GM21737 (cell line): ENCODE measurements around the gene RNF113B.

Experiments used
- ATAC-seq: cut with Tn5 transposase; IDR thresholded peaks from one replicate; pipeline ENCODE4 v1.9.1; 2021; ENCODE audit warnings: mild to moderate bottlenecking, moderate library complexity; ENCODE audit not compliant: unreplicated experiment

Gene RNF113B

DNA sequence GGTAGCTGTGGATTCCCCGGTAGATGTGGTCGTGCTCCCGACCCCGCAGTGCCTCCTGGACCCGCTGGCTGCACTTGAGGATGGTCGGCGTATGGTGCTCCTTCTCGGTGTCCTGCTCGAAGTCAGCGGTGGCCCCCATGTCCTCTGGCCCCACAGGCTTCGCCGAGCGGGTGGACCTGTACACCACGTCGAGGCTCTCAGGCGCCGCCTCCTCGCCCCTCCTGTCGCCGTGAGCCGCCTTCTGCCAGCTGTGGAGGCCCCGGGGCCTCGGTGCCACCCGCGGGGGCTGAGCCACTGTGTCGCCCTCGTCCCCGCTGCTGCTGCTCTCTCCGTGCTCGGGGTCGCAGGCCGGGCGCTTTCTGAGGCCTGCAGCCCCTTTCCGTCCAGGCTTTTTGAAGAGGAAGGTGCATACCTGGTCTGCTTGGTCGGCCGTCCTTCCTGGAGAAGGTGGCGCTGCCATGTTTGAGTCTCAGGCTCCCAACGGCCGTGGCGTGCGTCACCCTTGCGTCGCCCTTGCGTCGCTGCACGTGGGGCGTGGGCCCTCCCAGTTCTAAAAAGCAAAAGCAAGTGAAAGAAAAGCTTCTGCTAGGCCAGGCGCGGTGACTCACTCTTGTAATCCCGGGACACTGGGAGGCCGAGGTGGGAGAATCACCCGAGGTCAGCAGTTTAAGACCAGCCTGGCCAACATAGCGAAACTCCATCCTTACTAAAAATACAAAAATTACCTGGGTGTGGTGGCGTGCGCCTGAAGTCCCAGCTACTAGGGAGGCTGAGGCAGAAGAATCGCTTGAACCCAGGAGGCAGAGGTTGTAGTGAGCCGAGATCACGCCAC is at the start of gene RNF113B:
Gene RNF113B, minus strand, starts transcription at position 493 of the 832 bp plus-strand sequence. Its CDS starts 33 bp downstream, at position 460.
- ATAC-seq: no peak

DNA sequence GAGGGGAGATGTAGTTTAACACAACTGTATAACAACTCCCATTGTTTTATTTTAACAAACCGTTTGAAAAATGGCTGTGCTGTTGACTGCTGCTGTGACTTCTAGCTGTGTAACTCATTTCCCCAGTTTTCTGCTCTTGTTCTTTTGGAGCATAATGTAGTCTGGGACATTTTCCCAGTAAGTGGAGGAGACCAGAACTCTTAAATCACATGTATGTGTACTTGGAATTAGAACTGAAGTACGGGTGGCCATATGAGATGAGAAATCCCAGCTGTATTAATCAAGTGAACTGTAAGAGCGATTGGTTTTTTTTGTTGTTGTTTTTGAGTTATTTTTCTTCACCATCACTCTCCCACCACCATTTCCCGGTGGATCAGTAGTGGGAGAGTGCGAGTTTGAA is 49.4 kb upstream of the RNF113B start:
- ATAC-seq: no peak

DNA sequence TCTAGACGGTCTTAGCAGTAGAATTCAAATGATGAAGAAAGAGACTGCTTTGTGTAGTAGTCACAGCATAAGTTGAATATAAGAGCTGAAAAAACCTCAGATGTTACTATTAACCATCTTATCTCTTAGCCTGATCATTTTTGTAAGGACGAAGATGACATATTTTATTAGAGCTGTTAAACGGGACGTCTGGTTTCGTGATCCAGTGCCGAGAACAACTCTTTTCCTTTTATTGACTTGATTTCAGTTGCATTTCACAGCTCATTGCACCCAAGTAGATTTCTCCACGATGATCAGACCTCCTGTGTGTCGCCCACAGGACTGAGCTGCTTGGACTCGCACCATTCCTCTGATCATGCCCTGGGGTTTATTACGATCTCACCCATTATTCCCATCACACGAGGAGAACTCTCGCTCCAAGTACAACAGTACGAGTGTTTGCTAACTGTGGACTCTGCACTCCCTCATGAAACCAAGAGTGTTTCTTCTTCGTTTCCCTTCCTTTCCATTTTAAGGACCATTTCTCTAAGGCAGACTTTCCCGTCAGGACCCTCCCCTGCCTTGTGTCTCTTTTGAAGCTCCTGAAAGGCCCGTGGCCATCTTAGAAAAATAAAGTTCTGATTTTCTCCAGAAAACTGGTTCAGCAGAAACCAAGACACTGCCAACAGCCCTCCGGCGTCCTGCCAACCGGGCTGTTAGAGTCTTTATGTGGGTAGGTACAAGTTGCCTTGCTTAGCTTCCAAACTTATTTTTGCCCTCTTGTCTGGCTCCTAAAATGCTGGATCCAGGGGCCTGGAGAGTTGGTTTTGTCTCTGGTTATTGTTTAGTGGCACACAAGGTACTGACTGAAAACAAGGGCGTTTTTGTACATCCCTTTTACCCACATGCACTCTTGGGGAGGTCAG is 48.2 kb upstream of the RNF113B start:
- ATAC-seq: no peak

DNA sequence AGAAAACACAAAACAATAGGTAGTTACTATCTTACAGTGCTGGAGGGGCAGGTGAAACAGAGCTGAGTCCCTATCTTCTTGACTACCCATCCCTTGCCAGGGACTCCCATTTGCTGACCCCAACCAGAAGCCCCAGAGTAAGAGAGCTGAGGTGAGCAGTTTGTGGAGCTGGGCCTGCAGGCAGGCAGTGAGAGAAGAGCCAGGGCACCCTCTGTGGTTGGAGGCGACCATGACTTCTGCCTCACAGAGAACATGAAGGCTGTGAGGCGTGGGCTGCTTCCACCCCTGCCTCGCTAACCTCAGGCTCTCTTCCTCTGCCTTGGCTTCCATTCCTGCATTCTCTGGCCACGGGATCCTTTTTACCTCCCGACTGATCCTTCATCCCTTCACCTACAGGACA is 47.5 kb upstream of the RNF113B start:
- no peak for ATAC-seq

DNA sequence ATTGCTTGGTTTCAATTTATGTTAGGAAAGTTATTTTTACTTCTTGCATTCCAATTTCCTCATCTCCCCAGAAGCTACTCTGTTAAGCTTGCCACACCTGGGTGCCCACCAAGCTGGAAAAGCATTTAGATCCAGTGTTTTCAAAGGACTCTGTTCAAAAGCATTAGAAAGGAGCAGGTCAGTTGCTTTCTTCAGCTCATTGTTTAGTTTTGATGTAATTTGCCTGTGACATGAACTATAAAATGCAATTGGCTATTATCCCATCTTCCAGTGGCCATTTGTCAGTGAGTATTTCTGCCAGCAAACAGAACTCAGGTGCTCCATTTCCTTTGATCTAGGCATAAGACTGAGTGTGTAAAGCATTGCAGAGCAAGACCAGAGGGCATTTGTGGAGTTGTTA is 46.7 kb upstream of the RNF113B start:
- ATAC-seq: no peak

DNA sequence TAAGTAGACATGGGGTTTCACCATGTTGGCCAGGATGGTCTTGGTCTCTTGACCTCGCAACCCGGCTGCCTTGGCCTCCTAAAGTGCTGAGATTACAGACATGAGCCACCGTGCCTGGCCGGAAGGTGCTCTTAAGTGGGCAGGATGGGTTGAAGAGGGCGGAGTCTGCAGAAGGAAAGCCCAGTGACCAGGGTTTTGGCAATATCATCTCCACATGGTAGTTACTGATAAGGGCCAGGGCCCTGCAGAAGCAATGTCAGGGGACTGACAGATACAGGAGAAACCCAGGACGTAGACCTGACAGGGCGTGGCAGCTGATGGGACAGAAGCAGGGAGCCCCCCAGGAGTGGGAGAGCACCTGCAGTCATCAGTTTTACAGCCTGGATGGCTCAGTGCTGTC is 45.7 kb upstream of the RNF113B start:
- no peak for ATAC-seq

DNA sequence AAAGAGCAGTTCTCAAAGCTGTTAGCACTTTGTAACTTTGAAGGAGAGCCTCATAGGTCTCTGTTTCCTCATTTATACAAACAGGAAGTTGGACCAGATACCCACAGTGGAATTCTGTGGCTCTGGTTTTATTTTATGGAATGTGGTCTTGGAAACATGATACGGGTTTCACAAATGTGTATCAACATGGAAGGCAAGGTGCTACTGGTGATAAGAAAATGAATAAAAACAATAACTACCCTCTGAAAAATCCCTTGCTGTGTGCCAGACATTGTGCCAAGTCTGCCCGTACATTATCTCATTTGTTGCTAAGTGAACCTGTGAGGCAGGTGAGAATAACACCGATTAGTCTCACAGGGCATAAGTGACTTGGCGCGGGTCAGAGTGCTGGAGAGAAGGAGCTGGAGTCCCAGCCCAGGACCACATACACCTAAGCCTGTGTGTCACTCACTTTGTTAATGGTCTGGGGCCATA is 45.0 kb upstream of the RNF113B start:
- no peak for ATAC-seq

DNA sequence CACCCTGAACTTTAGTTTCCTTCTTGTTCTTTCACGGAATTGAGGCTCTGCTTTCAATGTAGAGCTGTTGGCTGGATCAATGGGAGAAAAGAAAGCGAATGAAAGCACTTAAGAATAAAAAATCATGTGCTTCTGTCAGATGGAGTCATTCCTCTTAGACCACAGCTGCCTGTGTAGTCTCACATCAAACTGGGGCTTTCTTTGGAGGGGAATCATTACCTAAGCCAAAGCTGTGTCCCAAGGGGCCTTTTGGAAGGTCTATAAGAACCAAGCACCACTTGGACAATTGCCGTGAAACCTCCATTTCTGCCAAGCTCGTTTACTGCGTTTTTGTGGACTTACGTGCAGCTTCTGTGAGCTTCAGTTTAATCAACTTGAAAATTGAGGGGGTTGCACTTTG is 44.2 kb upstream of the RNF113B start:
- no peak for ATAC-seq

DNA sequence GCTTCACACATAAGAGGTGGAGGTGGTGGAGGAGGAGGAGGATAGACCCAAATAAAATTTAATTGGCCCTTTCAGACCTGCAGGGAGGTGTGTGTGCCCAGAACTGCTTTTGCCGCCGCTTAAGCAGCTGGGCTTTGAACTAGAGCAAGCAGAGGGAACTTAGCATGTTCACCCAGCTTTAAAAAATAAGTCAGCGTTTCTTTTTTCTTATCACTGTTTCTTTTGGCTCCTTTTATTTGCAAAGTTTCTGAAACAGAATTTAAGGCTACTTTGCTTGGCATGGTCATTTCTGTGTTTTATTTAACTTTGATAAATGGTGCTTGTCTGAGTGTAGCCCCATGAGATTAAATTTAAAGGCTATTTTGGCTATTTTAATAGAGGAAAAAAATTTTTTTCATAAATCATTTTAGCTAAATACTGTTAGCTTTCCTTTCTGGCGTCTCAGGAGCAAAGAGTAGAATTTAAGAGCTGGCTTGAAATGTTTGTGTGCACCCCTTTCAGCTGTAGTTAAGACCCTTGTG is 43.3 kb upstream of the RNF113B start:
- no peak for ATAC-seq

DNA sequence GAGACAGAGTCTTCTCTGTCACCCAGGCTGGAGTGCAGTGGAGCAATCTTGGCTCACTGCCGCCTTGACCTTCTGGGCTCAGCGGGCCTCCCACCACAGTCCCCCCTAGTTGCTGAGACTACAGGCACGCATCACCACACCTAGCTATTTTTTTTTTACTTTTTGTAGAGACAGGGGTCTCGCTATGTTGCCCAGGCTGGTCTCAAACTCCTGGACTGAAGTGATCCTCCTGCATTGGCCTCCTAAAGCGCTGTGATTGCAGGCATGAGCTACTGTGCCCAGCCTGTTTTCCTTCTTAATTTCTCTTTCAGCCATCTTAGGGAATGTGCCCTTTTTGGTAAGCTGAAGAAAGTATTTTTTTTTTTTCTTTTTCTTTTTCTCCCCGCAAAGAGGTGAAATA is 42.6 kb upstream of the RNF113B start:
- no peak for ATAC-seq

DNA sequence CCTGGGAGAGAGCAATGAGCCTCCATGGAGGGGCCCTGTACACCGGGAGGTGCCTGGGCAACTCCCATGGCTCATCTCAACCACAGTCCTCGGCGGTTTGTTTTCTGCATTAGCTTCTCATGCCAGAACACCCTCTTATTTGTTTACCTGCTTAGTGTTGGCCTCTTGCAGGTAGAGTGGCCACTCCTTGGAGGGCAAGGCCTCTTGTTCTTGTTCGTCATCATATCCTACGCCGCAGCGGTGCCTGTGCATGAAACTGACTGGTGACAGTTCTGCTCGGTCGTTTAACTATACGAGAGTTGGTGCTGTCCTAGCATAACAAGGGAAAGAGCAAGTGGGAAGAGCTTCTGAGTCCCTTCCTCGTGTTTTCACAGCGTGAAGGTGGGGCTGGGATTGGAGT is 40.5 kb upstream of the RNF113B start:
- ATAC-seq: no peak

DNA sequence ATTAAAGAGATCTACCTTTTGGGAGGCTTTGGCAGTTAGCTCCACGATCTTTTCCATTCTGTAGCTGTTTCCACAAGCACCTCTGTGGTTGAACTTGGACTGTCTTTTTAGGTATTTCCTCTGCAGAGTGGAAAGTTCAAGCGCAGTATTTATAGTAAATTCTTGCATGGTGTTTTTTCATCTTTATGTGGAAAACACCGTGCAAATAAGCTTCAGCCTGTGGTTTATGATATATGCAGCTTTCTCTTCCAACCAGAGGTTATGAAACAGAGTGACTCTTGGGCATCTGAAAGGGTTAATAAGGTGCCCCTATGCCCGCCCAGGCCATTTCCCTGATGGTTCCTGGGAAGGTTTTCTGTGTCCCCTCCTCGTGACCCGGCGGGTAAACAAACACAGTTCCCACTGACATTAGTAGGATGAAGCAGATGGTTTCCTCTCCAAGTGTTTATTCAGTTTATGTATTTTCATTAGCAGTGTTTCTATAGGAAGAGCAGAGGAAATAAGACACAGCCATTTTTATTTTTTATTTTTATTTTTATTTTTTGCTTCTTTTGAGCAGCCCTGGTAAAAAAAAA is 39.7 kb upstream of the RNF113B start:
- no peak for ATAC-seq

DNA sequence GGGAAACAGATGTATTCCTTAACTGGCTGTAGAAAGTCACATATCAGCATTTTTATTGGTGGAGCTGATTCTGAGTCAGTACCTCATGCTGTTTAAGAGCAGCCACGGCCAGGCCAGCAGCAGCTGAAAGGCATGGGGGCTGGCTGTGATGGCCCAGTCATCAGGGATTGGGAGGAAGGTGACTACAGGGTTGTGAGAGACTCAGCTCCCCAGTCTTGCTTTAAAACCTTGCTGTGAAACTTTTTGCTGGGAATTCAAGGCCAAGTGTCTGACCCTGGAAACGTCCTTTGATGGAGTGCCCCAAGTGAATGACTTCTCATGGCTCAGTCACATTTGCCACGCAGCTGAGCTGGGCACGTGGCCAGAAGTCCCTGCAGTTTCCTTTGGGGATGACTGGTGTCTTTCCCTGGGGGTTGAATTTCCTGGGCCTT is 39.1 kb upstream of the RNF113B start:
- ATAC-seq: no peak

DNA sequence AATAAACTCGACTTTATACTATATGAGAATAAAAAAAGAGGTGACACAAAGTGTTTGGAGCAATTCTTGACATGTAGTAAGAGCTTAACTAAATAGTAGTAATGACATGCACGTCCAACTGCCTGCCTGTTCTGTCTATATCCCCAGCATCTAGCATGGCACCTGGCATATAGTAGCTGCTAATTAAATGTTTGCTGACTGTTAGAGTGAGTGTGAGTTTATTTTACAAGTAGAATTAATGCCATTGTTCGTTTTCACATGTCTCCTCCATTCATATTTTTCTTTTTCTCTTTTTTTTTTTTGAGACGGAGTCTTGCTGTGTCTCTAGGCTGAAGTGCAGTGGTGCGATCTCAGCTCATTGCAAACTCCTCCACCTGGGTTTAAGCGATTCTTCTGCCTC is 38.4 kb upstream of the RNF113B start:
- ATAC-seq: no peak

DNA sequence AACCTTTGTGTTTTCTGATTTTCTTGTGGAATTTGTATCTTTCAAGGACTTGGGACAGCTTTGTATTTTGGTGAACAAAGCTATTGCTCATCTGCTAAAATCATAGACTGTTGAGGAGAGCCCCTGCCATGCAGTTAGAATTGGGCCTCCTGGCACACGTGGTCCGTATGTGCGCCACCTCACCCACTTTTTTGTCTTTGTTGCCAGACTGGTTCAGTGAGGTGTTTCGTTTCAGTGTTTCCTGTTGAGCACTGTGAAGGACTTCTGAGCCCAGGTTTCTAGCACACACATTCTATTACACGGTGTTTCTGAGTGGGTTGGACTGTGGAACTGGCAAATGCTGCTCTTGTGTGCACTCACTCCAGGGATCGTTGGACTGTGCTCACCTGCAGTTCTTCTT is 37.6 kb upstream of the RNF113B start:
- no peak for ATAC-seq

DNA sequence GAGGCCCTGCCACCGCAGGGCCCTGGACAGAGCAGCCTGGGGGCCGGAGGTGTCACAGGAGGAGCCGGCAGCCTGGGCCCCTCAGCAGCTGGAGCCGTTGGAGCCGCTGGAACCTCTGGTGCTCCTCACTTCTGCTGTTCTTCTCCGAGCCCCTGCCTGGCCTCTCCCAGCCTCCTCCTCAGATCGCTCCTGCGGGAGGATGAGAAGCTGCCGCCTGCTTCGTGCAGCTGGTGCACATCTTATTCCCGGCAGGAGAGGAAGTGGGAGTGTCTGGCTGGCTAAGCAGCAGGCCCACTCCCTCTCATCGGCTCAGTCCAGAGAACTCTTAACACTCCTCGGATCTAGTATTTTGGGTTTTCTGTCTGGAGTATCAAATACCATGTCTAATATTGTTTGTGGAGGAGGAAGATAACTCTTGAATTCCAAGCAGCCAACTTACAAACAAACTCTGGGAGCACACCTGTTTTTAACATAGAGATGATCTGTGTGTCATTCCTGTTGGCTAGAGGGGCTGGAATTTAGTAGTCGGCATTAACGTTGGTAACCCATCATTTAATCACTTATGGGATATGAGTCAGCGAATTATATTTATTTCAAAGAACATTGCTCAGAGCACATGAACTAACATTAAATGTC is 37.1 kb upstream of the RNF113B start:
- ATAC-seq: no peak

DNA sequence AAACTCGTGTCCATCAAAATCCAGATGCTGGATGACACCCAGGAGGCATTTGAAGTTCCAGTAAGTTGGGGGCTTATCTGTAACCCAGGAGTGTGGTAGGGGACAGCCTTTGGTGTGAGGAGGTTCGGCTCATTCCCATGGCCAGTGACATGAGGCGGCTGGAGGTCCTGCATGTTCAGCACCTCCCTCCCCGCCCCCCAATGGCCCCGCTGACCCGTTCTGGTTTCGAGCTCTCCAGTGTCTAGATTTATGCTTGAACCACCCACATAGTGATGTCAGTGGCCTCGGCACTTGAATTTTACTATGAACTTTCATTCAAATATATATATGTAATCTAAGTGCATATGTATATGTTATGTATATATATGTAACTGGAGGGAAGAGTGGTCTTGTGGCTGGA is 36.3 kb upstream of the RNF113B start:
- ATAC-seq: no peak

DNA sequence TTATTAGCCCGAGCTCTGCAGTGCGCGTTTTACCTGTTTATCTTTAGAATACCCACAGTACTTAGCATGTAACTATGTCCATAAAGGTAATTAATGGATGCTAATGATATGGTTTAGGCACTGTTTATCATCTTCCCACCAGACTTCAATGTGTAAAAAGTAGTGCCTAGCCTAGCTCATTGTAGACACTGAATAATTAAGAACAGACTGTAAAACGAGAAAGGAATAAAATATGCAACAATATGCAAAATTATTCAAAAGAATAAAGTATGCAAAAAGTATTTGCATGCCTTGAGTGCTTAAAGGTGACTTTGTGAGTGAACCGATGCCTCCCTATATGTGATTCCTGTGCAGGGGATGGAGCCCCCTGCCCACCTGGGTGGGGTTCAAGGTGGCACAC is 35.7 kb upstream of the RNF113B start:
- ATAC-seq: no peak

DNA sequence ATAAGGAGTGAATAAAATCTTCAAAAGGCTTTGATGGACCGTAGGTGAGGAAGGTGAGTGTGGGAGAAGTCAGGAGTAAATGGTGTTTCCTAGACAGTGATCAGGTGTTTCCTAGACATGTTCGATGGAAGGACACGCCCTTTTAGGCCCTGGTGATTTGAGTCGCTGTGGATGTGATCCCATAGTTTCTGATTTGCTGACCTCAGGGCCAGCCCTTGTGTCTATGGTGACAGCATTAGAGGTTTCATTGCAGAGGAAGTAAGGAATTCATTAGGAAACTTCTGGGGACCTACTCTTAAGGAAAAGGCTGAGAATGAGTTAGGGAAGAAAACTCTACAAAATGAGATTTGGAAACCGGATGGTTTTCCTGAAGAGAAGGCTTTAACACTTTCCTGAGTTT is 31.5 kb upstream of the RNF113B start:
- ATAC-seq: no peak

DNA sequence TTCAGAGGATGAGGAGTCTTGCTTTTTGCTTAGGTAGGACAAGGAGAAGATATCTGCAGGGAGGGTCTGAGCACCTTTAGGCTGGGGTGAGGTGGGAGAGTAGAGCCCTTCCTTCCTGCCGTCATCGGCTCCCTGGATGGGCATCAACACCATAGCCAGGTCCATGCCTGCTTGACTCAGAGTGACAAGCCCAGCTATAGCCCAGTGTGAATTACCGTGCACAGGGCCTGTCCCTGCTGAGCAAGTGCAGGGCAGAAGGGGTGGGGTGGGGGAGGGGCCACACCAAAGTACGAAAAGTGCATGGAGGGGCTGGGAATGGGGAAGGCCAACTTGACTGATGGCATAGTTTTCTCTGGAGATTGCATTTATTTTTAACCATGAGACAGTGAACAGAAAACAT is 30.3 kb upstream of the RNF113B start:
- ATAC-seq: no peak

DNA sequence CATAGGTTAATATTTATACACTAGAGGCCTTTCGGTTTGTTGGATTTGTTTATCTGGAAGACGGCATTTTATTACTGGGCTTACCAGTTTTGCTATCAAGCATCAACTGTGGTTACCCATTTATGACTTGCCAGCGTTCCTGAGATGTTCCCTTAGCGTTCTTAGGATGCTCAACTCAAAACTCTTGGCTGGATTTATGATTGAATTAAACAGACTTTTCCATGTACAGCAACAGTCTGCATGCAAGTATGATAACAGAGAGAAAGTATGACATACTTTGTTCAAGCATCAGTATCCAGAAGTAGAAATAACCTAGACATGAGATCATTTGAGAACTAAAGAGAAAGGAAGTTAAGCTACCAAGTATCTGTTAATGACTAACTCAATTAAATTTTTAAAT is 29.9 kb upstream of the RNF113B start:
- ATAC-seq: no peak
